HG03025 (cell line): ENCODE results near the gene VAMP8.
"Not testable (repeated sequence)": the region's sequence is repeated elsewhere in the genome, so short reads cannot be mapped to it uniquely, and the experiment has no call there.

Experiments
- ATAC-seq: cut with Tn5 transposase; IDR thresholded peaks from one replicate; pipeline ENCODE4 v1.9.1; 2021; ENCODE audit warnings: mild to moderate bottlenecking, moderate library complexity; ENCODE audit not compliant: unreplicated experiment, low FRiP score

Gene VAMP8

DNA sequence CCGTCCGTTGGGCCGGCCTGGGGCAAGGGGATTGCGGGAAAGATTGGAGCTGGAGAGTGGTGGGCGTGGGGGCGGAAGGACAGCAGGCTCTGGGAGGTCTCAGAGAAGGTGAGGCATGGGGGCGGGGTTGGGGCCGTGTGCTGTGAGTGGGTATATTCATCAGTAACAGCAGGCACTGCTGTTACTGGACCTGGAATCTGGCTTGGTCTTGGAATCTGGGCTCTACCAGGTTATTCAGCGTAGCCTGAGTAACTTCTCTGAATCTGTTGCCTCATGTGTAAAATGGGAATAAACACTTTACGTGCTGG is 18.6 kb downstream of the VAMP8 start:
- no peak for ATAC-seq

DNA sequence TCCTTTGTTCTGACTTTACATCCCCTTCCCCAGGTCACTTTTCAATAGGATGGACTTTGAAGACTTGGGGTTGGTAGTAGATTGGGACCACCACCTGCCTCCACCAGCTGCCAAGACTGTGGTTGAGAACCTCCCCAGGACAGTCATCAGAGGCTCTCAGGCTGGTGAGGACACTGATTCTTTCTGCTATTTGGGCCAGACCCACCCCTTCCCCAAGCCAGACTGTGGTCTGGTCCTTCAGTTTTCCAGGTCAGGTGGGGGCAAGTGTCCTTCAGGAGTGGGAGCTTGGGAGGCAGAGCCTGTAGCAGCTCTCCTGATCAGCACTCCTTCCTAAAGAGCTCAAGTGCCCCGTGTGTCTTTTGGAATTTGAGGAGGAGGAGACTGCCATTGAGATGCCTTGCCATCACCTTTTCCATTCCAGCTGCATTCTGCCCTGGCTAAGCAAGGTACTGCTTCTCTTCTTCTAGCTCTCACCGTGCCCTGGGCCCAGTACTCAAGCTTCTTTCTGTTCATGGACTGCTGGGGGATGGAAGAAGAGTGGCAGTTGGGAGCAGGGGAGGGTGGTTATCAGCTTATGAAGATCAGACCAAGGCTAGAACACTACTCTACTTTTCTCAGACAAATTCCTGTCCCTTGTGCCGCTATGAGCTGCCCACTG is 19.2 kb downstream of the VAMP8 start:
- ATAC-seq = no peak

DNA sequence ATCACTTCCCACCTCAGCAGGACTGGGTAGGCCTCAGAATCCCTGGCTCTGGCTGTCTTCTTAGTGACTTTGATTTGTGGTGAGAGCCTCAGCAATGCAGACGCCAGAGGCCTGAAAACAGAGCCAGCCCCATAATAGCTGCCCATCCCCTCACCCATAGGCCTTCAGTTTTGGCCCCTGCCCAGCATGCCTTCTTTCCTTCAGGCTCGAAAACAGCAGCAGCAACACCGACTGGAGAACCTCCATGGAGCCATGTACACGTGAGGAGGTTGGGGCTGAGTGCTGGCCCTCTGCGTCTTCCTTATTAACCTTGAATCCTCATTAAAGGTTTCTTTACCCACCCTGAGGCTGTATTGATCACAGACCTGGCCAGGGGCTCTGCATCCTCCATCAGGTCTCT is 19.9 kb downstream of the VAMP8 start:
- ATAC-seq = no peak

DNA sequence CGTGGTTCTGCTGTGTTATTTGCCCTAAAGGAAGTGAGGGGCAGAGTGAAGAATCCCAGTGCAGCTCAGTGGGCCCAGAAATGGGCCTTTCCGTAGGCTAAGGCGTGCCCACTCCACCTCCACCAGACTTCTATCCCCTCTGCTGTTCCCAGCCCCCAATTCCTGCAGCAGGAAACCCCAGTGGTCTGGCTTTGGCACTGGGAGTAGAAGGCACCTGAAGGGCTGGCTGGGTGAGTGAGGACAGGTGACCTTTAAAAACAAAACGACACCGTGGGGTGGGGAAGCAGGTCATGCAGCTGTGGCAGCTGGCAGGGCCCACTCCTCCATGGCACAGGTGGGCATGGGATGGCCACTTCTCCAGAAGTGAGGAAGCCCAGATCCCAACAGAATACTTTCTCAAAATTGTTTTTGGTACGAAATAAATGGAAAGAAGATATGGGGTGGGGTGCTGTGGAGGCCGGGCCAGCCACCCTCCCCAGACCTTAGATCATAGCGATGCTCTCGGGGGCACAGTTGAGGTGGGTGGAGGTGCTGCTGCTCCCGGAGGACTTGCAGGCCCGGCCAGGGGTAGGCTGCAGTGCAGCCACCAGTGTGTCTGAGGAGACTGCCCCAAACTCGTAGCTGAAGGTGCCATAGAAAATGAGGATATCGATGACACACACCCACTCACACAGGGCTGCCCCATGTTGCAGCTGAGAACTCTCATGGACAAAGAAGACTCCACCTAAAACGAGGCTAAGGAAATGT is 21.4 kb downstream of the VAMP8 start:
- no peak for ATAC-seq

DNA sequence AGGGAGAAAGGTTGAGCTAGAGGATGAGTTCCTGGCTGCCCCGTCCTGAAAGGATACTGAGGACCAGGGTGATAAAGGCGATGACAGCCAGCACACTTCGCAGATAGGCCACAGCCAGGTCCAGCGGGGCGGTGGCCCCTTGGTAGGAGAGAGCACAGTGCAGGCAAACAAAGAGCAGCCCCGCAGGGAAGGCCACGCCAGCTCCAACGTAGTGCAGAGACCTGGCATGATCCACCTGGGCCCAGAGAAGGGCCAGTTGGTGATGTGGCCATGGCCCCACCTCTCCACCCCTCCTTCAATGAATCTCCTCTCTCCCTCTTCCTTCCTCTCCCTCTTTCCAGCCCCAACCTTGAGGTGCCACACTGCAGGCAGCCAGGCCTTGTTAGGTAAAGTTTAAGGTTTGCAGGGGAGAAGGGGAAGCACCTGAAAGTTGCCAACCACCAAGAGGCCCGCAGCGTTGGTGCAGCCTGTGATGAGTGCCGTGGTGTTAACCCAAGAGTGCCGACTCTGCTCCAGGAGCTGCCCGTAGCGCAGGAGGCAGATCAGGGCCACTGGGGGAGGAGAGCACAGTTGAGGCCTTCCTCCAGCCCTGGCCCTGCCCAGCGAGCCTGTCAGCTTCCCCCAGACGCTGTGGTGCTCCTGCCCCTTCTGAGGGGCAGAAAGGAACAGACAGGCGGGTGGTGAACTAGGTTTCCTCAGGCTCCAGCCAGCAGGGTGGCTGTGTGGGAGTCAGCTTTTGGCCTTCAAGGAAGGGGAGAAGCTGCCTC is 22.3 kb downstream of the VAMP8 start:
- no peak for ATAC-seq

DNA sequence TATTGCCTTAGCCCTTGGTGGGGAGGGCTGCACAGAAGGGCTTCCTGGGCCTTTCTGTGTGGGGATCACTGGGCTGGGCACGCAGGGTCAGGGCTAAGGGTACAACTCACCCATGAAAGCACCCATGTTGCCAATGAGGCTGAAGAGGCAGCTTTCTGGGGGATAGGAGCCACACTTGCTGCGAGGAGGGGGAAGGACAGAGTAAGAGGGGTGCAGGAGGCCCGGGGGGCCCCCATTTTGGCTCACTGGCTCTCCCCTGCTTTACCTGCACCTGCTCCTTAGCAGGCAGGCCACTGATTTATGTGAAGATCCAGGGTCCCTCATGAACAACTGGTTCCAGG is 22.8 kb downstream of the VAMP8 start:
- ATAC-seq = no peak

DNA sequence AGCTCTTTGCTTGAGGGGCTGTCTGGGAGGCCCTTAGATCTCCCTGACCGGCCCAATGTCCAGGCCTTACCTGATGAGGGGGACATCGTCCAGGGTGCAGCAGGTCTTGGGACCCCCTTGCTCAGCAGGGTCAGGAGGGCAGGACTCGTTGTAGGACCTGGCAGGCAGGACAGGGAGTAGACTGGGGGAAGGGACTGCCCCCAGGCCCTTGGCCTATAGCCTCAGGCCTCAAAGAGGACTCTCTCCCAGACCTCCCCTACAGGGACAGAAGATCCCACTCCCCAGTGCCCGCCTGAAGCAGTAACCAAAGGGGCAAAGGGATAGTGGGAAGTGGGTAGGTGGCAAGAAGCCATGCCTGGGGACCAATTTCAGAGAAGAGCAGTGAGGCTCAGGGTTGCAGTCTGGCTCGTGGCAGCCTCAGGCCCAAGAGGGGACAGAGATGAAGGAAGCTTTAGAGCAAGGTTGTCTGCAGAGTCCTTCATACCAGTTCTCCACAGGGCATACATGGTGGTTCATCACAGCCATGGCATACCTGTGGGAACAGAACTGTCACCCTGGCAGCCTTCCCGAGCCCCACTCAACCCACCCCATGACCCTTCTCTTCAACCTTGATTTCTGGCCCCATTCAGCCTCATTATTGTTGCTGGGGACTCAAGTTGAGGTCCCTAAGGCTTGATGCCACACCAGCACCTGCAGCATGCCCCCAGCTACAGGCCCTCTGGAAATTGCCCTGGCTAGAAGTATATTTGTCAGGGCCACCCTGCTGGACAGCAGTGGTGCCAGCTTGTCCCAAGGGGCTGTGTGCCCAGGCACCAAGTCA is 23.8 kb downstream of the VAMP8 start:
- ATAC-seq = no peak

DNA sequence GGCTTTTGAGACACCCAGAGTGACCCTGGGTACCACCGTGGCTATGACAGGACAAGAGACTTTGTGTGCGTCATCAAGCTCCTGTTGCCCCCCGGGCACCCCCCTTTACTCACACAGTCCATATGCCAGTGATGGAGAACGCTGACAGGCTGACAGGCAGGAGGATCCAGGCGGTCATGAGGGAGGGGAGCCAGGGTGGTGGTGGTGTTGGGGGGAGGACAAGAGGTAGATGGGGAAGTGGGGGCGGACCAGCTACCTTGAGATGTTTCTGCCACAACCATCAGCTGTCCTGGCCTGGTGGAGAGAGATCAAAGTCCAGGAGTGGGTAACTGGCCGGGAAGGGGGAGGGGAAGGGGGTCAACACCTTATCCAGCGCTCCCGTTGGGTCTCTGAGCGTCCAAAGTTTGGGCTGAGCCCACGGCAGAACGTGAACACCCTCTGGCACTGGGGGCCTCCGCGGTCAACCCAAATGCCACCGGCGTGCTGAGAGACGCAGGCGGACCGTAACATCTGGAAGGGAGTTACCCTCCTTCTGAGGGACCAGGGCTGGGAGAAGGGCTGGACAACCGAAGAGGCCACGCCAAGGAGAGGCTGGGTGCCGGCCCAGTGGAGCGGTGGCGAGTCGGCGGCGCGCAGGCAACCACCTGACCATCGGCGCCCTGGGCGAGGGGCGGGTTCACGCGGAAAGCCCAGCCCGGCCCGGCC is 24.5 kb downstream of the VAMP8 start:
- ATAC-seq = peak; percentile 41

DNA sequence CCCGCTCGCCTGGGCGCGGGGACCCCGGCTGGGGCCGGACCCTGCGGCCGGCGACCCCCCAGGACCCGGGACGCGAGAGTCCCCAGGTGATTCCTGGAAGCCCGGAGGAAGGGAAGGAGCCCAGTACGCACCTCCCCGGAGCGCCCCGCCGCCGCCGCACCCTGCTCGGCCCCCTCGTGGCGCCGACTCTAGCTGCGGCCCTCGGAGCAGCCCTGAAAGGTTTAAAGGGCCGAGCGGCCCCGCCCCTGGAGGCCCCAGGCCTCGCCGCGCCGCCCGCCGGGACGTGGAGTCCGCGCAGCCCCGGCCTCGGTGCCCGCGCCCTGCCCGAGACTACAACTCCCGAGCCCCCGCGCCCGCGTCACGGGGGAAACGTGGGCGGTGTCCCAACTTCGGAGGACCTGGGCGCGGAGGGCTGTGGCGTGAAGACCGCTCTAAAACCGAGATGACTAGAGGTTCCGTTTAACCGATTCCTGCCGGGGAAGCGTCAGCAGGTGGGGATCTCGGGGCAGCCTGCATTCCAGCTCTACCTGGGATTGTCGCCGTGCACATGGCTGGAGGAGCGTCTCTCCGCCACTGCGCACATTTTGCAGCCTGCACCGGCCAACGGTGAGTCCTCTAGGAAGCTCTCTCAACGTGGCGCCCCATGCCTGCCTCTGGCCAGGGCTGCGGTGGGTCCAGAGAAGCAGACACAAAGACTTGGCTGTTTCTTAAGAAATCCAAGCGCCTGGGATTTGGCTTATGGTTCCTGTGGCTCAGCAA is 25.3 kb downstream of the VAMP8 start, which contains the start of gene TMEM150A:
Gene TMEM150A, minus strand, starts transcription at position 223 of the 759 bp plus-strand sequence. CDS start 750 bp downstream, outside the sequence.
- peak; percentile 88 for ATAC-seq

DNA sequence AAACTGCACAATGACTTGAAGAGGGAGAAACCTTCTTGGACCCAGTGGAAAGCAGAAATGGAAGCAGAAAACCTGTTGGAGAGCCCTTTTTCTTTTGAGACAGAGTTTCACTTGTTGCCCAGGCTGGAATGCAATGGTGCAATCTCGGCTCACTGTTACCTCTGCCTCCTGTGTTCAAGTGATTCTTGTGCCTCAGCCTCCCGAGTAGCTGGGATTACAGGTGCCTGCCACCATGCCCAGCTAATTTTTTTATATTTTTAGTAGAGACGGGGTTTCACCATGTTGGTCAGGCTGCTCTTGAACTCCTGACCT is 26.7 kb downstream of the VAMP8 start:
- not testable (repeated sequence) for ATAC-seq

DNA sequence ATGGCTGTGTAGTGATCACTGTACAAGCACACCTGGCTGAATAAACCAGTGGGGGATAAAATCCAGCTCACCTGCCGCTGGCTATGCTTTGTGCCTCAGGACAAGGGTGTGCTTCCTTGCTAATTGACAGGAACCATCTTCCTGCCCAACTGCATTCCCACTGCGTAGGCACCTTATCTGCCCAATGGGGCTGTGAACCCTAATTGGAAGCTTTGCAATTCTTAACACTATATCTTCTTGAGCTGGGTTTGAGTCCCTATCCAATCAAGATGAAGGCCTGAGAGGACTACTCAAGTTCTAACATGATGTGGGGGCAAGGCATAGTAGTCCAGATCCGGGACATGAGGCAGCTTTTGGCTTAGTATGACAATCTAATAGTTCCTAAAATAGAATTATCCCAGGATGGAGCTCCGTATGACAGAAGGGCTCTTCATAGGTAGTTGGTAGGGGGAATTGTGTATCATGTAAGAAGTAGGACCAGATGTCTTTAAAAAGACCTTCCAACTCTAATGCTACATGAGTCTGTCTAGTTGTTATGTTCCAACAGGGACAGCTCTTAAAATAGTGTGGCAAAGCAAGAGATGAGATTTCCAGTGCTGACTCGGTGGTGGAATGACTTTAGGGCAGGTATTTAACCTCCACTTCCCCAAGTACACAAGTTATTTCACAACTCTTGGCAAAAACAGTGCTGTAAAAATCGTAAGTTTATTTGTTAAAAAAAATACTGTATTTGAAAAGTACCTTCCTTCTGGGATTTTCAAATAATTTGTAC is 27.4 kb downstream of the VAMP8 start:
- ATAC-seq = no peak

DNA sequence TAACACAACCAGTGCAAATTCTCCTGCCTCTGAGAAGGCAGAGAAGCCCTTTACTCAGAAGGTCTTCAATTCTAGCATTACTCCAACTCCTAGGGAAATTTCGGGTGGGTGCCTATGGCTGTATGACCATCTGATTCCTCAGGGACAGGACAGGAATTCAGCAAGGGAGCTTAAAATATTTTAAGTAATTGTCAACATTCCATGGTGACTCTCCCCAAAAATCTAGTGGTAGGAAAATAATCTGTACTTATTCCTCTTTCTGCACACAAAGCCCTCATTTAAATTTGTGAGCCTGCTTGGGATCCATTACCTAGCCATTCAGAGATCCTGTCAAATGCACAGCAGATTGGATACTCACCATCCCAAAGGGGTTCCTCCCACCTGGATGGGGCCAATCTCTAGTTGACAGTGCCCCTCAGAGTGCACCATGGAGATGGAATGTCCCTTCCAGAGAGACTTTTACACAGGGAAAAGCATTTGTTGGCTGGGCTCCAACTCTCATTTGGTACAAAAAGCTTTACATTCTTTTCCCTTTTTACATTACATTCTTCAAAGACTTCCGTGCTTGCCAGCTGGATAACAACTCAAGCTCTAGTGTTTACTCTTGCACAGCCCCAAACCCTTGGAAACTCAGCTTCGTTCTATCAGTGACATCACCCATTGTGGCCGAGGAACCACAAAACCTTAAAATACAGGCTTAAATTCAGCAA is 28.2 kb downstream of the VAMP8 start:
- no peak for ATAC-seq

DNA sequence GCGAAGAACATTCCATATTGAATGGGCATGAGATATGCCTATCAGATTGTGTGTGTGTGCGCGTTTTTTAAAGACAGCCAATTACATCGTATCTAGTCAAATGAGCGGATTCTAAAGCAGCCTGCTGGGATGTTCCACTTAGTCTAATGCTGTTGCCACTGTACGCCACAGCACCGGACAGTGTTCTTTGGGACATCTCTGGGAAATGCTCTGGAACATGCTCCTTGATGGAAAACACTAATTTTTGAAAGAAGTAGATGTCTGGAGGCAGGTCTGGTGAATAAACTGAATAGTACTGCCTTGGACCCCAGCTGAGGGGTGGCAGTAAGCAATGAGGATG is 28.7 kb downstream of the VAMP8 start:
- no peak for ATAC-seq

DNA sequence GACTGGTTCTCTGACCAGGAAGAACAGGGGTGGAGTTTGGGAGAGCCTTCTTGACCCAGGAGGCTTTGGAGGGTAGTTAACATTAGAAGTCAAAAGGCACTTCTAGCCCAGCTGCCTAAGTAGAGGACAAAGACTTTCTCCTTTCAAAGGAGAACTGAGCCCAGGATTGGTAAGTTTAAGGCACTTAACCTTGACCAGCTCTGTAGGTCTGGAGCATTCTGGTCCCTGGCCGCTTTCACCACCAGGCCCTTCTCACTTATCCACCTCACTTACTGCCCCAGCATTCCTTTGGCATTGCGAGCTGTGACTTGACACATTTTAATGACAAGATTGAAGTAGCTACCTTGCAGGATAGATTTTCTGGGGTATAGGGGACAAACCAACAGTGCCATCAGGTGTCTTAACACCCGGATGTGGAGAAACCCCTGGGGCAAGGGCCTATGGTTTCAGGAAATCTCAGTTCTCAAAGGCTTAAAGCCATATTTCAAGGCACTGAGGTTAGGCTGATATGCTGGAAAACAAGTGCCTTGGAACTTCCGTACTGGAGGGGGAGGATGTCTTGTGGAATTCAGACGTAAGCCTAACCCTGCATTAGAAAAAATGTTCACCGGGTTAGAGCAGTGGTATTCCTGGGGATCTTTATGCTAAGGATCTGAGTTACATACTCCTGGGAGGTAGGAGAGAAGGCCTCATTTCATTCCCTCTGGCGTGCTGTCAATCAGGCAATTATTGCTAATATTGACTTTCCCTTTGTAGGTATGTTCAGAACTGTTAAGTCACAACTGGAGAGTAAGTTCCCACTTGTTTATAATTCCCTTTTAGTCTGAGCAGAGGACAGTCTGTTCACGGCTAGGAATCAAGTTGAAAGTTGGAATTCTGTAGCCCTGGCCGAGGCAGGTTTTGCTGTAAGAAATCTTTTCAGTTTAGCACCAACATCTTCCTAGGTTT is 30.2 kb downstream of the VAMP8 start:
- ATAC-seq = no peak

DNA sequence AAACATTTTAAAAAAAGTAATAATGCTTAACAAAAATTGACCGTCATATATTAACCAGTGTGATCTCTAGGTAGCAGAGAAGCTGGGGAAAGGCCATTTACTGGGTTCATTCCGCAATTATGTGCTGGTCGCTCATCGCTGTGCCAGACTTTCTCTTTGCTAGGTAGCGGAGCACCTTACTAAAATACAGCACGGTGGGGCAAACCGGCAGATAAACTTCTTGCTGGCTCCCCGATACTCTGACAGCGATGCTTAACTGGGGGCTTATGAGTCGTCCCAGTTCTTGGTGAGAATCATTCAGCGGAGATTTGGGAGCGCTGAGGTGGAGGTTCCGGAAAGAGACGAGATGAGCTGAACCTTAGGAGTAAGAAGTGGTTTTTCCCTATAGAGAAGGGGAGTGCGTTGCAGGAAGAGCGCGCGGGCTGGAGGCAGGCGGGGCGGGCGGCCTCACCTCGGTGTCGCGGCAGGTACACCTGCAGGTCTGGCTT is 33.9 kb downstream of the VAMP8 start:
- peak; percentile 23 for ATAC-seq

DNA sequence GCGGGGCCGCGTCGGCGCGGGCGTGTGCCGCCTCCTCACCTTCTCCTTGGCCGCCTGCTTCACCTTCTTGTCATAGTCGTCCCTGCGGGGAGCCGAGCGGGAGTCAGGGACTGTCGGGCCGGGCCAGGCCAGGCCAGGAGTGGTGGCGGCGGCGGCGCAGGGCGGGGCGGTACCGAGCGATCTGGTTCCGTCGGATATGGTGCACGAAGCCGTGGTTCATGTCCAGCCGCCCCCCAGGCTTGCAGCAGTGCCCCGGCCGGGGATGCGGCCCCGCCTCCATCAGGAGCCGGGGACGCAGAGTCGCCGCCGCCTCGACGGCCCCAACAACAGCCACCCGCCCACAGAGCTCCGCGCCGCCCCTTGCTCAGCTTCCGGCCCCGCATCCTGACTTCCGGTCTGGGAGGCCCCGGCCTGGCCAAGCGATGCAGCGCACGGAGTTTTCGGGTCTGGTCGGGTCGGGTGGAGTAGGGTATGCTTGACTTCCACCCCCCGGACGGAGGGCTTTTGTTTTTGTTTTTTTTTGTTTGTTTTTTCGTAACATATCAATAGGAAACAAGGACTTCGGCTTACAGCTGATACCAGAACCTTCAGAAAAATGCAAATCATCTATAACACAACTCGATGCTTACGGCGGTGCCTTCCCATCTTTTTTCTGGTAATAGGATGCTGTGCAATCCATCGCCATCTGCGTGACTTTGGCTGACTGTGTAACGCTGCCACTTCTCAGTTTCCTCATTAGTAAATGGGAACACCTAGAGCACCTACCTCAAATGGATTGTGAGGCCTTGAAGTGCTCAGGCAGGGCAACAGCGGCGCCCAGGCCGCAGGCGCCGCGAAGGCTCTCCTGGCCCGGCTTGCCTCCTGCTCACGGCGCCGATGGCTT is 34.6 kb downstream of the VAMP8 start, which contains the start of gene C2orf68:
Gene C2orf68, minus strand, starts transcription at position 362 of the 883 bp plus-strand sequence. Its CDS starts 82 bp downstream, at position 280.
- peak; percentile 69 for ATAC-seq
